ENCODE results near the gene CYP4F3.
A peak's percentile ranks its signal among the peaks of the same experiment; 100 is the strongest.
"Not testable (repeated sequence)": the region's sequence is repeated elsewhere in the genome, so short reads cannot be mapped to it uniquely, and the experiment has no call there.

The CYP4F3 gene

DNA sequence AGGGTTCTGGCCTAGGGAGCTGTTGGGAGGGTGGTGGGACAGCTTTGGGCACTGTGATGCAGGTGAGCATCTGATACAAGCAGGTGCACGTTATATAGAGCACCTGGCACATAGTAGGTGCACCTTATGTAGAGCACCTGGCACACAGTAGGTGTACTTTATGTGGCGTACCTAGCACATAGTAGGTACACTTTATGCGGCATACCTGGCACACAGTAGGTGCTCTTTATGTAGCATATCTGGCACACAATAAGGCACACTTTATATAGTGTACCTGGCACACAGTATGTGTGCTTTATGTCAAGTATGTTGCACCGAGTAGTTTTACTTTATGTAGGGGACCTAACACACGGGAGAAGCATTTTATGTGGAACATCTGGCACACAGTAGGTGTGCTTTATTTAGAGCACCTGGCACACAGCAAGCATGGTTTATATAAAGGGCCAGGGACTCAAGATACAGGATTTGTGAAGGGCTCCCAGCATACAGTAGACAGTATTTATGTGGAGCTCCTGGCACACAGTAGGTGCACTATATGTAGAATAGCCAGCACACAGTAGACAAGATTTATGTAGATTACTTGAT lies 30.6 kb downstream of the CYP4F3 start:
- no peak for DNase-seq

DNA sequence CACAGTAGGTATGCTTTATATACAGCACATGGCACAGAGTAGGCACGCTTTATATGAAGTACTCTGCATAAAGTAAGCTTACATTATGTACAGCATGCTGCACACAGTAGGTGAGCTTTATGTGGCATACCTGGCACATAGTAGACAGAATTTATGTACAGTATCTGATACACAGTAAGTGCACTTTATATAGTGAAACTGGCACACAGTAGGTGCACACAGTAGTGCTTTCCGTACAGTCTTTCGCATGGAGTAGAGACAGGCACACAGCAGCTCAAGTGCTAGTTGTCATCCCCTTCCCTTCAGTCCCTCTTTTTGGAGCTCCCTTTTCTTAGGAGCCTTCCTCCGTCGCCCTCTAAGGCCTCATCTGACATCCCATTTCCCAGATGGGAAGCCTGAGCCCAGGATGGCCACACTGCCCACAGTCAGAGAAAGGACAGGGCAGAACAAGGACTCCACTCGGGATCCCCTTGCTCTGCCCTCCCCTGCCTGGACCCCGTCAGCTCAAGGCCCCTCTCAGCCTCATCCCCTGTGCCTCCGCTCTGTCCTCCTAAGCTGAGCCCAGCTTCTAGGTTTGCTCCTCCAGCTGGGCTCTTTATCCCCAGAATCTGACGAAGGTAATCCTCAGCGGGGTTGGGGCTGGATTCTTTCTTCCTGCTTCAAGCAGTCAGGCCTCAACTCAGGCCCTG lies 31.3 kb downstream of the CYP4F3 start:
- DNase-seq, result no peak

DNA sequence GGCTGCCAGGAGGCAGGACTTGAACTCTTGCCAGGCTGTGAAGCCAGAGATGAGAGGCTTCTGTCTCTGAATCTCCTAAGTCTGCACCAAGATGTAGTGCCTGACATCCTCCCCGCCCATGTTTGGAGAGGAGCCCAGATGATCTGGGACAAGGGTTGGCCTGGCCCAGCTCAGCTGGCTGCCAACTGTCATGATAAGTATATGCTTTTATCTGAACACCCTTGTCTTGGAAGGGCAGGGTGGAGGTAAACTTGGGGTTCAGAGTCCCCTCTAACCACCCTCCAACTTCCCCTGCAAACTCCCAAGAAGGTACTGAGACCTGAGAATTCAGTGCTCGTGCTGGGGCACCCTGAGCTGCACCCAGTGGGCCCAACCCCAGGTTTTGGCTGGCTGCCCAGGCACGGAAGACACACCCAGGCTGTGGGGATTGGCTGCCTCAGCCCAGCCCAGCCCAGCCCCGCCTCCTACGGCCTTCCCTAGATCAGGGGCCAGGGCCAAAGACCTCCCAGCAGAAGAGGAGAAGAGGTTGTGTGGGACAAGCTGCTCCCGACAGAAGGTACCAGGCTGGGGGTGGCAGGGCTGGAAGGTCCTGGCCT lies 32.0 kb downstream of the CYP4F3 start, which contains the start of gene CYP4F12:
TSS of gene CYP4F12 (plus strand) at position 508 of the 596 bp plus-strand sequence. CDS start 443 bp downstream, outside the sequence.
- DNase-seq, result peak in 1 of 2 donors; percentile 40

DNA sequence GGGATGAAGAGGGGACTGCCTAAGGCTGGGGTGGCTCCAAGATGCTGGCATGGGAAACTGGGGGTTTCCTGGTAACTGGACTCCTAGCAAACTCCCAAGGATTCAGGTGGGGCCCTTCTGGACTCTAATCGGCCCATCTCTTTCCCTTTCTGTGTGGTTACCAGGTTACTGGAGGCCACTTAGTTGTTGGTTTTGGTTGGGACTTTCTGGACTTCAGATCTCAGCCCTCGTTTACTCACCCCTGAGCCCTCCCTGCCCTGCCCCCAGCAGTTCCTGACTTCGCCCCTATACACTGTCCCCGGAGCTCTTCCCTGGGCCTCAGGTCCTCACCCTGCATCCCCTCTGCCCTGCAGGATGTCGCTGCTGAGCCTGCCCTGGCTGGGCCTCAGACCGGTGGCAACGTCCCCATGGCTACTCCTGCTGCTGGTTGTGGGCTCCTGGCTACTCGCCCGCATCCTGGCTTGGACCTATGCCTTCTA lies 32.5 kb downstream of the CYP4F3 start:
- DNase-seq, result no peak

DNA sequence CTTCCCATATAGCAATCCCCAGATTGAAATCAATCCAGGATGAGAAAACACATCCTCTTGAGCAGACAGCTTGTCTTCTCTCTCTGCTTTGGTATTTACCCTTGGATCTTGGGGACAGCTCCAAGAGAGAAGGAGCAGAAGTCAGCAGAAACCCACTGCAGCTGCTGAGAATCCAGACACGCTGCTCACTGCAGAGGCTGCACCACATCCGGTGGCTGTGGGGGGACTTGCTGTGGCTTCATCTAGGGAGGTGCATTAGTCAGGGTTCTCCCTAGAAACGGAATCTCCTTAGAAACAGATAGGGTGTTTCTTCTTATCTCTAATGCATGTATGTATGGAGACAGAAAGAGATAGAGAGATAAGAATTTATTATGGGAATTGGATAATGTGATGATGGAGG lies 34.9 kb downstream of the CYP4F3 start:
- no peak for DNase-seq

DNA sequence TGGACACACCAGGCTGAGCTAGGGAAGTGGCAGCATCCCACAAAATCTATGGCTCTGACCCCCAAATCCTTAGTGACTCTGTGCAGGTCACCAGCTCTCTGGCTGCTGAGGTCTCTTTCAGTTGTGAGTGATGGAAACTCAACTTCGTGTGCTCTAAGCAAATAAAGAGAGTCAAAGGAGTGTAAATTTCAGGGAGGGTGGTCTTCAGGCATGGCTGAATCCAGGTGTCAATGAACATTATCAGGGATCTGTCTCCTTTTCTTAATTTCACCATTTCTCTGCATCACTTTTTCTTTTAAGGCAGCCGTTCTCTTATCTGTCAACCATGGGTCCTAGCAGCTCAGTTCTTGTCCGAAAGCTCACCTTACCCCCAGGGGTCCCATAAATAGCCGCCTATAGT lies 38.4 kb downstream of the CYP4F3 start:
- DNase-seq, result no peak

DNA sequence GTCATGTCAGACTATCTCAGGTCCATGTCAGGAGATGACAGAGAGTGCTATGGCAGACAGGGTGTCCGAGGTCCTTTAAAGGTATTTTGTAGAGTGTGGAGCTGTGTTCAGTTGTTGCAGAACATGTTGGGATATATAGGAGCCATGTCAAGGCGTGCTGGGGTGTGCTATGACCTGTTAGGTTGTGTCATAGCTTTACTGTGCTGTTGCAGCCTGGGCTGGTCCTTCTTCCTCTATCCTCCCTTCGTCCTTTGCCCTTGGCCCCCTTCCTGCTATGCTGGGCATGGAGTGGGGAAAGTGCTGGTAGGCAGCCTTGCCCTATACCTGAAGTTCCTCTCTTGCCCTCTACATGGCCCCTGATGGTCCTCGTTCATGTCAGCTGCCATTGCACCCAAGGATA lies 39.2 kb downstream of the CYP4F3 start:
- DNase-seq, result not testable (repeated sequence)

DNA sequence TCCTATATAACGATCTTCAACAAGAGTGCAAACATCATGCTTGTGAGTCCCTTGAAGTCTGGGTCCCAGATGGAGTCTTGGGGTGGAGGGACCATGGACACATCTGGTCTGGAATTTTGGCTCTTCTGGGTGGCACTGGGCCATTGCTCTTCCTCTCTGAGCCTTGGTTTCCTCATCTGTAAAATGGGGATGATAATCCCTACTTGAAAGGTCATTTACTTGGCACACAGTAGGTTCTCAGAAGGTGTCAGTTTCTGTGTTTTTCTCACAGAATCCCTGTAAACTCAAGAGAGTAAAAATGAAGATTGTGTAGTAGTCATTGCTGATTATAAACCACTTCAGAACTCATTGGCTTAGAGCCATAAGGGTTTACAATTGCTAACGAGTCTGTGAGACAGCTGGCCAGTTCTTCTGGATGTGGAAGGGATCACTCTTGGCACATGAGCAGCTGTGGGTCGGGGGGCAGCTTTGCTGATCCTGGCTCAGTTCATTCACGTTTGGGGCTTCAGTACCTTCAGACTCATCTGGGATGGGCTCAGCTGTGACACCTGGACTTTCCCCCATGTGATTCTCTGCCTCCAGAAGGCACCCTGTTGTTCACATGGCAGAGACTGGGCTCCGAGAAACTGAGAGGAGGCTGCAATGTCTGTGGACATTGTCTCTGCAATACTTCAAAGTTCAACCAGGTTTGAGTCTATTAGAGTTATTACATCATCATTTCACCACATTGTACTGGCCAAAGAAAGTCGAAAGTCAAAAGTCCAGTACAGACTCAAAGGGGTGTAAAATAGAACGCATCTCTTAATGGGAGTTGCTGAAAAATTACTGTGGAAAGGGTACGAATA lies 40.0 kb downstream of the CYP4F3 start:
- no peak for DNase-seq

DNA sequence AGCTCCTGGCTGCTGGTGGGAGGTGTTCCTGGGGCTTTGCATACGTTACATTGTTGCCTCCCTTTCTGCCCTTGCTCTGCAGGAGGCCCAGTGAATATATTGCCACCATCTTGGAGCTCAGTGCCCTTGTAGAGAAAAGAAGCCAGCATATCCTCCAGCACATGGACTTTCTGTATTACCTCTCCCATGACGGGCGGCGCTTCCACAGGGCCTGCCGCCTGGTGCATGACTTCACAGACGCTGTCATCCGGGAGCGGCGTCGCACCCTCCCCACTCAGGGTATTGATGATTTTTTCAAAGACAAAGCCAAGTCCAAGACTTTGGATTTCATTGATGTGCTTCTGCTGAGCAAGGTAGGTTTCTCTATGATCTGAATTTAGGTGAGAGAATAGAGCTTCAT lies 42.7 kb downstream of the CYP4F3 start:
- DNase-seq, result no peak

DNA sequence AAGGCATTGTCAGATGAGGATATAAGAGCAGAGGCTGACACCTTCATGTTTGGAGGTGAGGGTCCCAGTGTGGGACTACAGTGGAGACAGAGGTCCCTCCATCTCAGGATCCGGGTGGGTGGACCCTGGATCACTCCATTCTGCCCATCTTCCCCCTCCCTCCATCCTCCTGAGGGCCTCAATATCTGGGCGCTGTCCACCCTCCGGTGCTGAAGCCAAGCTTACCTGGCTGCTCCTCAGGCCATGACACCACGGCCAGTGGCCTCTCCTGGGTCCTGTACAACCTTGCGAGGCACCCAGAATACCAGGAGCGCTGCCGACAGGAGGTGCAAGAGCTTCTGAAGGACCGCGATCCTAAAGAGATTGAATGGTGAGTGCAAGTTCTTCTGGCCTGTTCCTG lies 44.1 kb downstream of the CYP4F3 start:
- no peak for DNase-seq

DNA sequence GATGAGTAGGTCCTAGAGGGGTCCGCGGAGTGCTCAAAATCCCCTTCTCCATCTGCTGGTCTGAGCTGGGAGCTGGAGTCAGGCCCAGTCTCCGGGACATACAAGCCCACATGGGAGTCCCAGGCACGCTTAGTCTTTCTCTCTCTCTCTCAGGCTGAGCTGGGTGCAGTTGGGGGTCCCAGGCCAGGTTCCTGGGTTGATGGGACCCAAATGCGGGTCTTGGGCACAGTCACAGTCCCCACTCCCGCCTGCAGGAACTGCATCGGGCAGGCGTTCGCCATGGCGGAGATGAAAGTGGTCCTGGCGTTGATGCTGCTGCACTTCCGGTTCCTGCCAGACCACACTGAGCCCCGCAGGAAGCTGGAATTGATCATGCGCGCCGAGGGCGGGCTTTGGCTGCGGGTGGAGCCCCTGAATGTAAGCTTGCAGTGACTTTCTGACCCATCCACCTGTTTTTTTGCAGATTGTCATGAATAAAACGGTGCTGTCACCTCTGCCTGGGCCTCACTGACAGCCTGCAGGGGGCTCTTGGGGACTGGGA lies 56.0 kb downstream of the CYP4F3 start:
- no peak for DNase-seq

DNA sequence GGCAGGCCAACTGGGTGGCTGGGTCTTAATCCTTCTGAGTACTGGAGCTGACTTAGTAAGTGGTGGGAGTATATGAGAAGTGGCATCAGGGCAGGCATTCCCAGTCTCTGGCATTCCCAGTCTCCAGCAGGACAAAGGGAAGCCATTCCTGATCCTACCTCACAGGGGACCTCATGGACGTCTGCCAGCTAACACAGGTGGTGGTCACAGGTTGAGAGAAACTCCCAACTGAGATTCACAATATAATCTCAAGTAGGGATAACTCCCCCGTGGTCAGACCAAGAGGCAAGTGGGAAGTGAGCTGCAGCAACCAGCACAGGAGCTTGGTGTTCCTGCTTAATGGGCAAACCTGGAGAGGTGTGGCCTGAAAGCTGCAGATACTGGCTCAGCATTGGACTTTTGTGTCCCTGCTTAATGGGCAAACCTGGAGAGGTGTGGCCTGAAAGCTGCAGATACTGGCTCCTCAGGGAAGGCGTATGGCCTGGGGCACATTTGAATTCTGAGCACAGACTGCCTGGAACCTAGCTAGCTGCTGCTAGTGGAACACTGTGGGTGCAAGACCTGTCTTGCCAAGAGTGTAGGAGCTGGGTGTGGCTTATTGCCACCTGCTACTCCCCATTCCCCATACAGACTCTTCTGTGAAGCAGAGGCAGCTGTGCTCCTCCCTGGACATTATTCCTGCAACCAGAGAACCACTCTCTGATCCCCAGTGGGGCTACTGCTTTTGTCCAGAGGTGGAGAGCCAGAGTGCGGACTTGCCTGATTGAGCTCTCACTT lies 61.2 kb downstream of the CYP4F3 start:
- no peak for DNase-seq

DNA sequence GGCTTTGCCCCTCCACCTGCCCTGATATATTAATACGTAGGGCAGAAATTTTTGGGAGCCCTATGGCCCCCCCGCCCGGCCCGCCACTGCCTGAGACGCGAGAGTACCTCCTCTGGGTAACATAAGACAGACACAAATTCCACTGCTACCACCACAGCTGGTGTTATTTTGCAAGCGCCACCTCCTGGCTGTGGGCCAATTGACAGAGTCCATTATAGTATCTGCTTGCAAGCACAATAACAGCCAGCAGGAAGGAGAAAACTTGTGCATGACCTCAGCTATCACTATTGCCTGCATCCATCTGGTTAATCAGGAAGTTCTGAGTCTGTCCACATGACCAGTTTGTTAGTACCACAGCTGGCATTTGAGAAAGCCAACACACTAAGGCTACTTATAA lies 61.8 kb downstream of the CYP4F3 start:
- DNase-seq, result peak; percentile 20 to 25
